ENCODE data around the gene CDV3.
"Not testable (repeated sequence)": the region's sequence is repeated elsewhere in the genome, so short reads cannot be mapped to it uniquely, and the experiment has no call there.

Gene CDV3, protein sequence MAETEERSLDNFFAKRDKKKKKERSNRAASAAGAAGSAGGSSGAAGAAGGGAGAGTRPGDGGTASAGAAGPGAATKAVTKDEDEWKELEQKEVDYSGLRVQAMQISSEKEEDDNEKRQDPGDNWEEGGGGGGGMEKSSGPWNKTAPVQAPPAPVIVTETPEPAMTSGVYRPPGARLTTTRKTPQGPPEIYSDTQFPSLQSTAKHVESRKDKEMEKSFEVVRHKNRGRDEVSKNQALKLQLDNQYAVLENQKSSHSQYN

GRCh38 chr3:133573629-133574194 is at the start of gene CDV3:
Gene CDV3, plus strand, starts transcription at chr3:133573686. Its CDS starts 359 bp downstream, at chr3:133574045.
- DNase-seq (ENCODE audit: low read depth), result no peak

DNA sequence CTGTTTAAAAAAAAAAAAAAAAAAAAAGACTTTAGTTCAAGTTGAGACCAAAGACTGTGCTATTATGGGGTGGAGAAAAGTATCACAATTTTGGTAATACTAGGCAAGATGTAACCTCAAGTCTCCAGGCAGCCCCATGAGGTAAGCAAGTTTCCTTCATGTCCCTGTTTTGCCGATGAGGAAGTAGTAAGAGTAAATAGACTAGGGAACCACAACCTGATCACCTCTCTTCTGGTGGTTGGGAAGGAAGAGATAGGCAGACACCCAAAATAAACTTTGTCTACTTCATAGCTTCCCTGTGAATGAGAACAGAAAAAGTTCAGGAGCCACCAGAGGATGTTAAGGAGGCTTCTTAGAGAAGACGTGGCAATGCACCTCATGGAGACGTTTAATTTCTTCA is 49.7 kb upstream of the CDV3 start:
- not testable (repeated sequence) for DNase-seq (ENCODE audit: low read depth)

DNA sequence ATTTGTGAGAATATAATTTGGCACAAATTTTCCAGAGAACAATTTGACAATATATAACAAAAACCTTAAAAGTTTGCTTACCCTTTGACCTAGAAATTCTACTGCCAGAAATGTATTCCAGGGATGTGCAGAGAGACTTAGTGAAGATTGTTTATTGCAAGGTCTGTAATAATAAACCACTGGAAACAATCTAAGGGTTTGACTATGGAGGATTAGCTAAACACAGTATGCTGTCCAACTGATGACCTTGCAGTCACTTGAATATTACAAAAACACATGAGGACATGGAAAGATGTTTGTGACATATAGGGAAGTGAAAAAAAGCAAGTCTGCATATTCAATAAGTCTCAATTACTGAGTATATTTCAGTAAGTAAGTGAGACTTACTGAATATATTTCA is 48.1 kb upstream of the CDV3 start:
- DNase-seq (ENCODE audit: low read depth), result no peak

- no peak for DNase-seq (ENCODE audit: low read depth)
These were observed 46.3 kb upstream of the CDV3 start for GRCh38 chr3:133527081-133527715.

DNA sequence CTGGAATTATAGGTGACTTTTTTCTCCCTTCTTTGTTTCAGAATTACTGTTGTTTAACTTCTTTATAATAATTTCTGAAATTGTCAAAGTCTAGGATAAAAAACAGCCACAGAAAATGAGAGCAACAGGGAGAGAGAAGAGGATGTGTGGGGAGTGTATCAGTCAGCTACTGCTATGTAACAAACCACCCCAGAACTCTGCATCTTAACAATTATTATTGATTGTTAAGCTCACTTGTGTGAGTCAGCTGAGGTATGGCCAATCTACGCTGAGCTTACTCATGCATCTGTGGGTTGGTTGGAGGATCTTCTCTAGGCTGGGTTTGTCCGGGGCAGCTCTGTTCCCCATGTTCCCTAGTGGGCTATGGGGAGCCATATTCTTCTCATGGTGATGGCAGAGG is 43.7 kb upstream of the CDV3 start:
- no peak for DNase-seq (ENCODE audit: low read depth)

DNA sequence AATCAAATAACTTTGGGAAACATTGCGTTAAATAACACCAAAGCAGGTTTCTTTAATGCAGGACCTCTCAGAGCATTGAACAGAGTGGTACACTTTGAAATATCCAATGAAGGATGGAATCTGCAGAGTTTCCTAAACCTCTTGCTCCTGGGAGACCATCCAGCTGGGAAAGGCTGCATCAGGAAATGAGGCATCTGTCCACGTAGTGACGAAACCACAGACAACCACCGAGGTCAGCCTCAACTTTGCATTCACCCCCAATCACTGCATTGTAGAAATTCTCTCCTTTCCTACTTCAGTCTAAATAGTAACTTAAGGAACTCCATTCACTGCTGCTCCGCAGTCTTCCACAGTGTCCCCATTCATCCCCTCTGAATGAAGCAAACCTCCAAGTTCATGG is 41.5 kb upstream of the CDV3 start:
- DNase-seq (ENCODE audit: low read depth), result peak; percentile 87

DNA sequence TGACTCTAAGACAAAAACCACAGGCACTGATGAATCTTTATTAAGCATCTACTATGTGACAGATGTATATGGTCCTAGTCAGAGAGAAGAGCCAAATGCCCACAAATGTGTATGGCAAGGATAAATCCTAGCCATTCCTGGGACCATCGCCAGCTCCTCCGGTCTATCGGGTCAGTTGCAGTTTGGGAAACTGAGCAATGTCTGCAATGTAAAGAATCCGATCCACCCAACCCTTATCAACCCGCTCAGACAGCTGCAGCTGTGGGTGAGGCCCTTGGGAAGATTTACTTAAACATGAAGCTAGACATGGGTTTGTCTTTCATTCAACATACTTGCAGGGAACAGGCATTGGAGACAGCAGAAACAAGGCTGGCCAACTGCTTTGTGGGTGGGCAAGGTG is 40.5 kb upstream of the CDV3 start:
- DNase-seq (ENCODE audit: low read depth), result peak; percentile 41

DNA sequence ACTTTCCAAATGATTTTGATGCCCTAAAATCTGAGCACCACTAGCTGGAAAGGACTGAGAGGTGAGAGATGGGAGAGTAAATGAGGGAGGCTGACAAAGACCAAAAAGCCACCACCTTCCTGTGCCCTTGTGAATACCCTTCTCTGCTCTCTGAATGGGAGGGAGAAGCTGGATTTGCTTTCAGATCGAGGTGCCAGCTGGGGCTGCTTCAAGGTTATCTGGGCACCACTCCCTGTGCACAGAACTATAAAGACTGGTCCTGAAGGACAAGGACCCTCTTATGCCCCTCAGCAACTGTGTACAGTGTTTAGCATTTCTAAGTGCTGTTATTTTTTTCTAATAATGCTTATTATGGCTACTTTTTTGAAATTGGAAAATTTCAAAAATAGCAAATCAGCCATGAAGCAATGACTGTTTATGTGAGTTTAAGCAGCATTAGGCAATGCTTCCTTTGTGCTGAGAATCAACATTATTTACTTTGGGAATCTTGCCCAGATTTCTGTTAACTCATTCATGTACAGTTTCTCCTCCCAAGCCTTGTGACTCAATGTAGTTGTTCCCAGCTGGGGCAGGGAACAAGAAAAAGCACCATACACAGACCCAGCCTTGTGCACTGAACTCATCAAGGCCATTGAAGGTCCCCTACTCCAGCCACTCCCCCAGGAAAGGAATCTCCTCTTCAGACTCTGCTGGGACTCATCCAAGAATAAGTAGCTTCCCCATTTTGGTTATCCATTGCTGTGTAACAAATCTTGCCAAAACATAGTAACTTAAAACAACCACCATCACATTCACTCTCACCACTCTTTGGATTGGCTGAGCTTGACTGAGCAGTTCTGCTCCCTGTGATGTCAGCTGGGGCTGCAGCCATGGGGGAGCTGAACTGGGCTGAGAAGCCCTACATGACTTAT is 37.3 kb upstream of the CDV3 start:
- DNase-seq (ENCODE audit: low read depth), result peak; percentile 88

GRCh38 chr3:133537131-133537530 is 36.4 kb upstream of the CDV3 start:
- not testable (repeated sequence) for DNase-seq (ENCODE audit: low read depth)

GRCh38 chr3:133538154-133538553 is 35.3 kb upstream of the CDV3 start:
- DNase-seq (ENCODE audit: low read depth), result no peak

- no peak for DNase-seq (ENCODE audit: low read depth)
These were observed 32.4 kb upstream of the CDV3 start for GRCh38 chr3:133540896-133541674.

GRCh38 chr3:133542871-133543270 is 30.6 kb upstream of the CDV3 start:
- no peak for DNase-seq (ENCODE audit: low read depth)

DNA sequence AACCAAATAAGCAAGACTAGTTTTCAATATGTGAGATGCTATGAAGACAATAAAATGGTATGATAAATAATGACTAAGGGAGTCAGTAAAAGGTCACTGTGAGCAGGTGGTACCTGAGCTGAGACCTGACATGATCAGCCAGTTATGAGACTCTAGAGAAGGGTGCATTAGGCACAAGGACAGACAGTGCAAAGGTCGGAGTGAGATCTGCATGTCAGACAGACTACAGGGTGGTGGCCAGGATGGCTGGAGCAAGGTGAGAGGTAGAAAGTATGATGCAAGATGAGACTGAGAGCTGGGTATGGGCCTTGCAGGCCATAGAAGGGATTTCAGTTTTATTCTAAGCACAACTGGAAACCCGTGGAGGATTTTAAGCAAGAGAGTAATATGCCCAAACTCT is 28.5 kb upstream of the CDV3 start:
- DNase-seq (ENCODE audit: low read depth), result not testable (repeated sequence)

- peak; percentile 45 for DNase-seq (ENCODE audit: low read depth)
These were observed 25.9 kb upstream of the CDV3 start for GRCh38 chr3:133547432-133548041.

- DNase-seq (ENCODE audit: low read depth), result no peak
These were observed 25.4 kb upstream of the CDV3 start for GRCh38 chr3:133548090-133548489.

DNA sequence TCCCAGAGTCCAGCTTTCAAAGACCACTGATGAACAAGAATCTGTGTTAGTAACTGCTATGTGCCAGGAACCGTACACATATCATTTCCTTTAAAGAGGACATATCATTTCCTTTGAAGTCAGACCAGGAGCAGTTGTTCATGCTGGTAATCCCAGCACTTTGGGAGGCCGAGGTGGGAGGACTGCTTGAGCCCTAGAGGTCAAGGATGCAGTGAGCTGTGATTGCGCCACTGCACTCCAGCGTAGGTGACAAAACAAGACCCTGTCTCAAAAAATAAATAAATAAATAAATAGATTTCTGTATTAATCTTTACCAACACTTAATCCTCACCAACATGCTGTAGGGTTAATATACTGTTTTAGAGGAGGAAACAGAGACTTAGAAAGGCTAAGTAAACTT is 23.9 kb upstream of the CDV3 start:
- DNase-seq (ENCODE audit: low read depth), result no peak

DNA sequence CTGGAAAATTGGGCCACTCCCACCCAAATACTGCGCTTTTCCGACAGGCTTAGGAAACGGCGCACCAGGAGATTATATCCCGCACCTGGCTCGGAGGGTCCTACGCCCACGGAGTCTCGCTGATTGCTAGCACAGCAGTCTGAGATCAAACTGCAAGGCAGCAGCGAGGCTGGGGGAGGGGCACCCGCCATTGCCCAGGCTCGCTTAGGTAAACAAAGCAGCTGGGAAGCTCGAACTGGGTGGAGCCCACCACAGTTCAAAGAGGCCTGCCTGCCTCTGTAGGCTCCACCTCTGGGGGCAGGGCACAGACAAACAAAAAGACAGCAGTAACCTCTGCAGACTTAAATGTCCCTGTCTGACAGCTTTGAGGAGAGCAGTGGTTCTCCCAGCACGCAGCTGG is 21.9 kb upstream of the CDV3 start:
- not testable (repeated sequence) for DNase-seq (ENCODE audit: low read depth)

DNA sequence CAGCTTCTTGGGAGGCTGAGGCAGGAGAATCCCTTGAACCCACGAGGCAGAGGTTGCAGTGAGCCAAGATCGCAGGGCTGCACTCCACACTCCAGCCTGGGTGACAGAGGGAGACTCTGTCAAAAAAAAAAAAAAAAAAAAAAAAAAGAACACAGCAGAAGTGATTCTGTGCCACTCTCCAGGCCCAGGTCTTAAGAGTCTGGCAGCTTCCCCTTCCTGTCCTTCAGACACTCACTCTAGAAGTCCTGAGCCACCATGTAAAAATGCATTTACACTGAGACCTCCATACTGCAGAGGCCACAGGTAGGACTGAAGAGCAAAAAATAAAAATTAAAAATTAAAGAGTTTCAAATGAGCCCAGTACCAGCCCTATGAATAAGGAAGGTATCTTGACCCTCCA is 11.8 kb upstream of the CDV3 start:
- DNase-seq (ENCODE audit: low read depth), result no peak

DNA sequence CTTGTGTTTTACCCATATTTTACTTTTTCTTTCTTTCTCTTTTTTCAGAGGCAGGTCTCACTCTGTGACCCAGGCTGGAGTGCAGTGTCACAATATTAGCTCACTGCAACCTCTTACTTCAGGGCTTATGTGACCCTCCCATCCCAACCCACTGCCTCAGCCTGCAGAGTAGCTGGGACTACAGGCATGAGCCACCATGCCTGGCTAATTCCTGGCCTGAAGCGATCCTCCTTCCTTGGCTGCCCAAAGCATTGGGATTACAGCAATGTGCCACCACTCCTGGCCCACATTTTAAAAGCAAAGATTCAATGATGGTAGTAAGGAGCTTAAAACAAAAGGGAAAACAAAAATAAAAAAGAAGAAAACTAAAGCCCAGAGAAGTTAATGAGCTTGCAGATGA is 11.1 kb upstream of the CDV3 start:
- DNase-seq (ENCODE audit: low read depth), result no peak

- DNase-seq (ENCODE audit: low read depth), result no peak
These were observed 10.3 kb upstream of the CDV3 start for GRCh38 chr3:133563186-133563591.

DNA sequence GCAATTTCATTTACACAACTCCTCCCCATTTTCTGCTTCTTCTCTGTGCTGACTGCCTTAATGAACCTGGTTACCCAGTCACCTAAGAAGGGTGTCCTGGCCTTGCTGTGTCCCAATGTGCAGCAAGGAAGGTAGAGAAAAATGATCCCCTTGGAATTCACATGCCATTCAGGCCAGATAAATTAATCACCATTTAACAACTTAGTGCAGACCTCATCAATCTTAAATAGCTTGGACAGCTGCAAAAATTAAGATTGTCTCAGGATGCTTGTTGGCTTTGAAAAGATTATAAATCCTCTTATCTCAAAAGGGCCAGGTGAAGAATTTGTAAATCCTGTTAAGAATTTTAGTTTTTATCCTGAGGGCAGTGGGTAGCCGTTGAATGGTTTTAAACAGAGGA is 9.7 kb upstream of the CDV3 start:
- no peak for DNase-seq (ENCODE audit: low read depth)

Data from non-pigmented ciliary epithelial cell (primary cell).